AG09309 (cell line): Measurements from ENCODE around the gene EPB41L4B.

Source experiments
- DNase-seq: peaks from one replicate; pipeline ENCODE4 v3.0.0-alpha.2; 2010; ENCODE audit warnings: low read depth
- H3K4me3 ChIP-seq: 2 replicates; pipeline ENCODE4 v1.5.1; 2011; ENCODE audit warnings: mild to moderate bottlenecking, low read depth, low read length, moderate library complexity; ENCODE audit not compliant: control insufficient read depth
- CTCF ChIP-seq: IDR thresholded peaks from 2 replicates; pipeline ENCODE4 v1.5.1; 2011; ENCODE audit warnings: mild to moderate bottlenecking, low read depth, low read length, inconsistent platforms; ENCODE audit not compliant: insufficient read depth, control insufficient read depth; ENCODE audit errors: missing control alignments

Gene EPB41L4B

GRCh38 chr9:109158651-109159050 is 162.2 kb downstream of the EPB41L4B start:
- TF ChIP-seq CTCF: no peak
- no peak for DNase-seq
- no peak overlapping the region for H3K4me3 ChIP-seq

- no peak overlapping the region for H3K4me3 ChIP-seq
- TF ChIP-seq CTCF: no peak
- no peak for DNase-seq
Measured at GRCh38 chr9:109156708-109157107, 164.2 kb downstream of the EPB41L4B start.

GRCh38 chr9:109150925-109151545 is 169.8 kb downstream of the EPB41L4B start:
- no peak for TF ChIP-seq CTCF
- DNase-seq: no peak
- H3K4me3 ChIP-seq: no peak overlapping the region

GRCh38 chr9:109149722-109150121 is 171.1 kb downstream of the EPB41L4B start:
- DNase-seq: no peak
- TF ChIP-seq CTCF: no peak
- H3K4me3 ChIP-seq: no peak overlapping the region

GRCh38 chr9:109149089-109149488 is 171.8 kb downstream of the EPB41L4B start:
- no peak for TF ChIP-seq CTCF
- DNase-seq: no peak
- H3K4me3 ChIP-seq: no peak overlapping the region

GRCh38 chr9:109145051-109145450 is 175.8 kb downstream of the EPB41L4B start:
- TF ChIP-seq CTCF: no peak
- H3K4me3 ChIP-seq: no peak overlapping the region
- DNase-seq: no peak
